SK-N-SH treated with all-trans-retinoic acid at 6 μM for 48 hours (cell line): ENCODE results near the gene SCG2.

ENCODE experiments used
- ATAC-seq: fragments of 200-7000 bp; cut with Tn5 transposase; 3 replicates; pipeline ENCODE4 v1.9.1; 2020; ENCODE audit warnings: mild to moderate bottlenecking, moderate library complexity
- ARNTL ChIP-seq: fragments of 450-650 bp; formaldehyde crosslinking; IDR thresholded peaks from 2 replicates; pipeline ENCODE4 v1.5.0; 2020; ENCODE audit warnings: low read depth, mild to moderate bottlenecking, moderate library complexity, borderline replicate concordance
- BACH2 ChIP-seq: fragments of 250-450 bp; sonication (Bioruptor Pico); IDR thresholded peaks from 2 replicates; pipeline ENCODE4 v1.9.0; 2021; ENCODE audit warnings: mild to moderate bottlenecking, borderline replicate concordance
- CSDC2 ChIP-seq: fragments of 250-450 bp; sonication (Bioruptor Pico); IDR thresholded peaks from 2 replicates; pipeline ENCODE4 v1.5.0; 2020; ENCODE audit warnings: mild to moderate bottlenecking, moderate library complexity
- ESRRG ChIP-seq: fragments of 250-450 bp; sonication (Bioruptor Pico); IDR thresholded peaks from 2 replicates; pipeline ENCODE4 v1.6.1; 2021; ENCODE audit warnings: mild to moderate bottlenecking
- GLIS3 ChIP-seq: fragments of 250-450 bp; sonication (Bioruptor Pico); IDR thresholded peaks from 2 replicates; pipeline ENCODE4 v1.5.0; 2020; ENCODE audit warnings: mild to moderate bottlenecking, moderate library complexity
- ISL1 ChIP-seq: fragments of 250-450 bp; sonication (Bioruptor Pico); IDR thresholded peaks from 2 replicates; pipeline ENCODE4 v2.1.2; 2022; ENCODE audit warnings: mild to moderate bottlenecking, moderate library complexity
- OSR1 ChIP-seq: fragments of 250-450 bp; sonication (Bioruptor Pico); IDR thresholded peaks from 2 replicates; pipeline ENCODE4 v1.8.0; 2022; ENCODE audit warnings: moderate library complexity, mild to moderate bottlenecking, inconsistent platforms
- PPARA ChIP-seq: fragments of 250-450 bp; sonication (Bioruptor Pico); IDR thresholded peaks from 2 replicates; pipeline ENCODE4 v1.5.0; 2020; ENCODE audit warnings: mild to moderate bottlenecking, borderline replicate concordance
- RARB ChIP-seq: fragments of 250-450 bp; sonication (Bioruptor Pico); IDR thresholded peaks from 2 replicates; pipeline ENCODE4 v1.8.0; 2021; ENCODE audit warnings: mild to moderate bottlenecking, moderate library complexity
- SNAI2 ChIP-seq: fragments of 250-450 bp; sonication (Bioruptor Pico); IDR thresholded peaks from 2 replicates; pipeline ENCODE4 v1.5.0; 2020; ENCODE audit warnings: mild to moderate bottlenecking, moderate library complexity
- TCF4 ChIP-seq: fragments of 250-450 bp; sonication (Bioruptor Pico); IDR thresholded peaks from 2 replicates; pipeline ENCODE4 v1.8.0; 2021; ENCODE audit warnings: mild to moderate bottlenecking, moderate library complexity, borderline replicate concordance
- TOX ChIP-seq: fragments of 250-450 bp; sonication (Bioruptor Pico); IDR thresholded peaks from 2 replicates; pipeline ENCODE4 v1.8.0; 2021; ENCODE audit warnings: mild to moderate bottlenecking, moderate library complexity, borderline replicate concordance
- ZC3H10 ChIP-seq: fragments of 250-450 bp; sonication (Bioruptor Pico); IDR thresholded peaks from 2 replicates; pipeline ENCODE4 v1.5.1; 2021; ENCODE audit warnings: mild to moderate bottlenecking, moderate library complexity
- ZFP3 ChIP-seq: fragments of 250-450 bp; sonication (Bioruptor Pico); IDR thresholded peaks from 2 replicates; pipeline ENCODE4 v1.5.0; 2020; ENCODE audit warnings: mild to moderate bottlenecking, moderate library complexity
- ZFP30 ChIP-seq: fragments of 450-650 bp; formaldehyde crosslinking; IDR thresholded peaks from 2 replicates; pipeline ENCODE4 v1.5.0; 2022; ENCODE audit warnings: mild to moderate bottlenecking, moderate library complexity
- ZNF565 ChIP-seq: fragments of 450-650 bp; formaldehyde crosslinking; conservative IDR thresholded peaks from 2 replicates; pipeline ENCODE4 v1.5.0; 2020; ENCODE audit warnings: low read depth, mild to moderate bottlenecking, moderate library complexity
- ZNF70 ChIP-seq: fragments of 450-650 bp; formaldehyde crosslinking; IDR thresholded peaks from 2 replicates; pipeline ENCODE4 v1.5.0; 2020; ENCODE audit warnings: mild to moderate bottlenecking, moderate library complexity
- ZNF8 ChIP-seq: fragments of 450-650 bp; formaldehyde crosslinking; IDR thresholded peaks from 2 replicates; pipeline ENCODE4 v1.5.0; 2020; ENCODE audit warnings: mild to moderate bottlenecking, moderate library complexity
- TF ChIP-seq, protein P1 (sequence below): fragments of 250-450 bp; sonication (Bioruptor Pico); IDR thresholded peaks from 2 replicates; pipeline ENCODE4 v1.5.1; 2020; ENCODE audit warnings: low read depth, mild to moderate bottlenecking, moderate library complexity
- TF ChIP-seq, protein P2 (sequence below): fragments of 250-450 bp; sonication (Bioruptor Pico); IDR thresholded peaks from 2 replicates; pipeline ENCODE4 v1.5.1; 2021; ENCODE audit warnings: mild to moderate bottlenecking, moderate library complexity
- TF ChIP-seq, protein P3 (sequence below): fragments of 250-450 bp; sonication (Bioruptor Pico); IDR thresholded peaks from 2 replicates; pipeline ENCODE4 v1.8.0; 2020; ENCODE audit warnings: mild to moderate bottlenecking, moderate library complexity, borderline replicate concordance
- TF ChIP-seq, protein P4 (sequence below): fragments of 250-450 bp; sonication (Bioruptor Pico); IDR thresholded peaks from 2 replicates; pipeline ENCODE4 v1.8.0; 2021; ENCODE audit warnings: low read depth, mild to moderate bottlenecking, moderate library complexity, borderline replicate concordance

Gene SCG2

DNA sequence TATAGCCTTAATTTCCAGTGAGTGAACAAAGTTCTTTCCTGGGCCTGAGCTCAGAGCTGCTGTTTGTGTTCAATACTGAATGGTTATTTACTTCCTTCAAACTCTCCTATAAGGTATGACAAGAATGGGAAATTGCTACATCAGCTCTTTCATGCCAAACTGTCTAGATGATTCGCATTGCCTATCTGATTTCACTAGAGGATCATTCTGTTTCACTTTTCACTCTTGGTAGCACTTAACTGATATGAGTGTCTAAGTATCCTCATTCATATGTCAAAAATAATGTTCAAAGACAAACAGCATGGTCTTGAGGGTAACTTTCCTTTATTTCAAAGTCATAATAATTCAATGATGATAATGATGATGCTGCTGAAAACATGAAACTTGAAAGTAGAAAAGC lies 32.9 kb upstream of the SCG2 start:
- TF ChIP-seq ISL1: peak; percentile 44
- no peak for TF ChIP-seq ZNF8 (CRISPR knock-in tag)
- ATAC-seq: peak; percentile 28; the same call in 2 of the 3 replicates

DNA sequence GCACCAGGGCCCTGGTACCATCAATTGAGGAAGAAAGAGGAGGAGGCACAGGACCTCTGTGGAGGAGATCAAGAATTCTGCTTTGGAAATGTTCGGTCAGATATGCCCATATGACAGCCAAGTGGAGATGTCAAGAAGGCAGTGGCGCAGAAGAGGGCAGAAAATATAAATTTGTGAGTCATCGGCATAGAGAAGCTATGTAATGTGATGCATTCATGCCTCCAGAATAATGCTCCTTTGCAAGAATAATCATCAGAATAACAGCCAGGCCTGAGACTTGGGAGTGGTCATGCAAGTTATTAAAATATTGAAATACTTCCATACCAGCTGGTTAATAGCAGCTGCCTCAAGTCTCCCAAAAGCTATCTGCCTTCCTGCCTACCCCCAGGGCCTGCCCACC lies 32.1 kb upstream of the SCG2 start:
- ATAC-seq: no peak
- TF ChIP-seq ZNF565 (CRISPR knock-in tag) (no peak), ZC3H10 (CRISPR knock-in tag) (no peak), ZFP30 (CRISPR knock-in tag) (no peak), ZFP3 (CRISPR knock-in tag) (no peak)

DNA sequence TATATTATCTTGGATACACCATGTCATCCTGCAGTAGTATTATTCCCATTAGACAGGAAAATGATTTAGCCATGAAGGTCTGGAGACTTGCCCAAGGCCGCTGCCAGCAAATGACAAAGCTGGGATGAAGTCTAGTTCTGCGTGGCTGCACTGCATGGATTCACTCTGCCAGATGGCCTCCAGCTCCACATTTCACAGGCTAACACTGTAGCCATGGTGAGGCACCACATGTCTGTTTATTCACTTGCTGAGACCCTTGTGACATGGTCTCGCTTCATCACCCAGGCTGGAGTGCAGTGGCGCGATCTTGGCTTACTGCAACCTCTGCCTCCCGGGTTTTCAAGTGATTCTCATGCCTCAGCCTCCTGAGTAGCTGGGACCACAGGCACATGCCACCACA lies 31.5 kb upstream of the SCG2 start:
- no peak for ATAC-seq
- TF ChIP-seq ISL1: no peak
- TF ChIP-seq PPARA (CRISPR knock-in tag): no peak
- no peak for TF ChIP-seq ZFP3 (CRISPR knock-in tag)
- TF ChIP-seq BACH2 (CRISPR knock-in tag): no peak
- TF ChIP-seq ARNTL (CRISPR knock-in tag): no peak
- no peak for TF ChIP-seq ZNF70
- TF ChIP-seq SNAI2 (CRISPR knock-in tag): no peak
- TF ChIP-seq, protein P1, sequence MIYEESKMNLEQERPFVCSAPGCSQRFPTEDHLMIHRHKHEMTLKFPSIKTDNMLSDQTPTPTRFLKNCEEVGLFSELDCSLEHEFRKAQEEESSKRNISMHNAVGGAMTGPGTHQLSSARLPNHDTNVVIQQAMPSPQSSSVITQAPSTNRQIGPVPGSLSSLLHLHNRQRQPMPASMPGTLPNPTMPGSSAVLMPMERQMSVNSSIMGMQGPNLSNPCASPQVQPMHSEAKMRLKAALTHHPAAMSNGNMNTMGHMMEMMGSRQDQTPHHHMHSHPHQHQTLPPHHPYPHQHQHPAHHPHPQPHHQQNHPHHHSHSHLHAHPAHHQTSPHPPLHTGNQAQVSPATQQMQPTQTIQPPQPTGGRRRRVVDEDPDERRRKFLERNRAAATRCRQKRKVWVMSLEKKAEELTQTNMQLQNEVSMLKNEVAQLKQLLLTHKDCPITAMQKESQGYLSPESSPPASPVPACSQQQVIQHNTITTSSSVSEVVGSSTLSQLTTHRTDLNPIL: no peak
- TF ChIP-seq, protein P2, sequence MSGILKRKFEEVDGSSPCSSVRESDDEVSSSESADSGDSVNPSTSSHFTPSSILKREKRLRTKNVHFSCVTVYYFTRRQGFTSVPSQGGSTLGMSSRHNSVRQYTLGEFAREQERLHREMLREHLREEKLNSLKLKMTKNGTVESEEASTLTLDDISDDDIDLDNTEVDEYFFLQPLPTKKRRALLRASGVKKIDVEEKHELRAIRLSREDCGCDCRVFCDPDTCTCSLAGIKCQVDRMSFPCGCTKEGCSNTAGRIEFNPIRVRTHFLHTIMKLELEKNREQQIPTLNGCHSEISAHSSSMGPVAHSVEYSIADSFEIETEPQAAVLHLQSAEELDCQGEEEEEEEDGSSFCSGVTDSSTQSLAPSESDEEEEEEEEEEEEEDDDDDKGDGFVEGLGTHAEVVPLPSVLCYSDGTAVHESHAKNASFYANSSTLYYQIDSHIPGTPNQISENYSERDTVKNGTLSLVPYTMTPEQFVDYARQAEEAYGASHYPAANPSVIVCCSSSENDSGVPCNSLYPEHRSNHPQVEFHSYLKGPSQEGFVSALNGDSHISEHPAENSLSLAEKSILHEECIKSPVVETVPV (CRISPR knock-in tag): no peak
- TF ChIP-seq GLIS3 (CRISPR knock-in tag): no peak
- no peak for TF ChIP-seq TCF4 (CRISPR knock-in tag)
- no peak for TF ChIP-seq TOX (CRISPR knock-in tag)
- no peak for TF ChIP-seq ESRRG (CRISPR knock-in tag)

DNA sequence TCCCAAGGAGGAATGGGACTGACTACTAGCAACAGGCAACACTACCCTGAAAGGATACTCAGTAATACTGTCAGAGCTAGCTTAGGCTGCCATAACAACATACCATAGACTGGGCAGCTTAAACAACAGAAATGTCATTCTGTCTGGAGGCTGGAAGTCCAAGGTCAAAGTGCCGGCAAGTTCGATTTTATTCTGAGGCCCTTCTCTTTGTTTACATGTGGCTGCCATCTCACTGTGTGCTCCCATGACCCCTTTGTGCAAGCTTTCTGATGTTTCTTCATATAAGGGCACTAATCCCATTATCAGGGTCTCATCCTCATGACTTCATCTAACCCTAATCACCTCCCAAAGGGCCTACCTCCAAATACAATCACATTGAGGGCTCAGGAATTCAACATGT lies 30.7 kb upstream of the SCG2 start:
- TF ChIP-seq BACH2 (CRISPR knock-in tag) (no peak), ZFP30 (CRISPR knock-in tag) (no peak), ESRRG (CRISPR knock-in tag) (no peak), CSDC2 (CRISPR knock-in tag) (no peak), RARB (CRISPR knock-in tag) (no peak)
- TF ChIP-seq, all 23 proteins: peak for 0

DNA sequence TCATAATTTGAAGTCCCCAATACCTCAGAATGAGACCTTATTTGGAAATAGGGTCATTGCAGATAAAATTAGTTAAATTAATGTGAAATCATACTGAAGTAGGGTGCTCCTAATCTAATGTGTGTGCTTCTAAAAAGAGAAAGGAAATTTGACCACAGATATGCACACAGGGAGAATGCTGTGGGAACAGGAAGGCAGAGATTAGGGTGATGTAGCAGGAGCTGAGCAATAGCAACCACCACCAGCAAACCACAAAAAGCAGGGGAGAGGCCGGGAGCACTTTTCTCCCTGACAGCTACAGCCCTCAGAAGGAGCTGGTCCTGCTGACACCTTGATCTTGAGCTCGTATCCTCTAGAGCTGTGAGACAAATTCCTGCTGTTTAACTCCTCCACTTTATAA lies 24.6 kb upstream of the SCG2 start:
- TF ChIP-seq, protein P3, sequence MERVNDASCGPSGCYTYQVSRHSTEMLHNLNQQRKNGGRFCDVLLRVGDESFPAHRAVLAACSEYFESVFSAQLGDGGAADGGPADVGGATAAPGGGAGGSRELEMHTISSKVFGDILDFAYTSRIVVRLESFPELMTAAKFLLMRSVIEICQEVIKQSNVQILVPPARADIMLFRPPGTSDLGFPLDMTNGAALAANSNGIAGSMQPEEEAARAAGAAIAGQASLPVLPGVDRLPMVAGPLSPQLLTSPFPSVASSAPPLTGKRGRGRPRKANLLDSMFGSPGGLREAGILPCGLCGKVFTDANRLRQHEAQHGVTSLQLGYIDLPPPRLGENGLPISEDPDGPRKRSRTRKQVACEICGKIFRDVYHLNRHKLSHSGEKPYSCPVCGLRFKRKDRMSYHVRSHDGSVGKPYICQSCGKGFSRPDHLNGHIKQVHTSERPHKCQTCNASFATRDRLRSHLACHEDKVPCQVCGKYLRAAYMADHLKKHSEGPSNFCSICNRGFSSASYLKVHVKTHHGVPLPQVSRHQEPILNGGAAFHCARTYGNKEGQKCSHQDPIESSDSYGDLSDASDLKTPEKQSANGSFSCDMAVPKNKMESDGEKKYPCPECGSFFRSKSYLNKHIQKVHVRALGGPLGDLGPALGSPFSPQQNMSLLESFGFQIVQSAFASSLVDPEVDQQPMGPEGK (CRISPR knock-in tag): no peak
- TF ChIP-seq ZFP3 (CRISPR knock-in tag): no peak
- TF ChIP-seq, protein P1: no peak
- TF ChIP-seq OSR1 (CRISPR knock-in tag): no peak
- no peak for TF ChIP-seq ZC3H10 (CRISPR knock-in tag)
- TF ChIP-seq ZNF70: no peak
- no peak for TF ChIP-seq PPARA (CRISPR knock-in tag)
- no peak for TF ChIP-seq ZNF8 (CRISPR knock-in tag)
- no peak for TF ChIP-seq TCF4 (CRISPR knock-in tag)
- no peak for TF ChIP-seq ISL1
- TF ChIP-seq TOX (CRISPR knock-in tag): no peak
- TF ChIP-seq ESRRG (CRISPR knock-in tag): no peak
- TF ChIP-seq, protein P4, sequence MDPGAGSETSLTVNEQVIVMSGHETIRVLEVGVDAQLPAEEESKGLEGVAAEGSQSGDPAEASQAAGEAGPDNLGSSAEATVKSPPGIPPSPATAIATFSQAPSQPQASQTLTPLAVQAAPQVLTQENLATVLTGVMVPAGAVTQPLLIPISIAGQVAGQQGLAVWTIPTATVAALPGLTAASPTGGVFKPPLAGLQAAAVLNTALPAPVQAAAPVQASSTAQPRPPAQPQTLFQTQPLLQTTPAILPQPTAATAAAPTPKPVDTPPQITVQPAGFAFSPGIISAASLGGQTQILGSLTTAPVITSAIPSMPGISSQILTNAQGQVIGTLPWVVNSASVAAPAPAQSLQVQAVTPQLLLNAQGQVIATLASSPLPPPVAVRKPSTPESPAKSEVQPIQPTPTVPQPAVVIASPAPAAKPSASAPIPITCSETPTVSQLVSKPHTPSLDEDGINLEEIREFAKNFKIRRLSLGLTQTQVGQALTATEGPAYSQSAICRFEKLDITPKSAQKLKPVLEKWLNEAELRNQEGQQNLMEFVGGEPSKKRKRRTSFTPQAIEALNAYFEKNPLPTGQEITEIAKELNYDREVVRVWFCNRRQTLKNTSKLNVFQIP (CRISPR knock-in tag): no peak
- TF ChIP-seq, protein P2 (CRISPR knock-in tag): no peak
- TF ChIP-seq CSDC2 (CRISPR knock-in tag): no peak
- no peak for TF ChIP-seq ARNTL (CRISPR knock-in tag)
- peak; percentile 34; the same call in 2 of the 3 replicates for ATAC-seq

More for the DNA sequence above, 30.7 kb upstream of the SCG2 start:
- ATAC-seq: no peak
